Eye (tissue), 1 donor: ENCODE measurements around the gene GRM5.
A peak's percentile ranks its signal among the peaks of the same experiment; 100 is the strongest.

ENCODE experiments used
- DNase-seq: peaks from one replicate; pipeline ENCODE4 v3.0.0-alpha.2; 2015

GRM5 gene

GRCh38 chr11:88695689-88696414 is 369.9 kb downstream of the GRM5 start:
- DNase-seq = no peak

- DNase-seq = no peak
These were observed 373.3 kb downstream of the GRM5 start for GRCh38 chr11:88692306-88693086.

- no peak for DNase-seq
These were observed 376.1 kb downstream of the GRM5 start for GRCh38 chr11:88689548-88690240.

GRCh38 chr11:88683024-88683423 is 382.8 kb downstream of the GRM5 start:
- peak; percentile 36 for DNase-seq

GRCh38 chr11:88680806-88681205 is 385.0 kb downstream of the GRM5 start:
- DNase-seq = no peak

- no peak for DNase-seq
These were observed 399.4 kb downstream of the GRM5 start for GRCh38 chr11:88666364-88666763.

- no peak for DNase-seq
These were observed 408.6 kb downstream of the GRM5 start for GRCh38 chr11:88657076-88657738.

GRCh38 chr11:88656283-88656682 is 409.5 kb downstream of the GRM5 start:
- no peak for DNase-seq

- no peak for DNase-seq
These were observed 410.1 kb downstream of the GRM5 start for GRCh38 chr11:88655656-88656055.

- no peak for DNase-seq
These were observed 410.6 kb downstream of the GRM5 start for GRCh38 chr11:88655196-88655595.

- DNase-seq = no peak
These were observed 414.2 kb downstream of the GRM5 start for GRCh38 chr11:88651556-88651955.

GRCh38 chr11:88644724-88645123 is 421.1 kb downstream of the GRM5 start:
- no peak for DNase-seq

- DNase-seq = no peak
These were observed 433.6 kb downstream of the GRM5 start for GRCh38 chr11:88632163-88632562.

GRCh38 chr11:88631497-88631896 is 434.3 kb downstream of the GRM5 start:
- no peak for DNase-seq

GRCh38 chr11:88629496-88629895 is 436.3 kb downstream of the GRM5 start:
- no peak for DNase-seq

- DNase-seq = no peak
These were observed 439.6 kb downstream of the GRM5 start for GRCh38 chr11:88626216-88626615.

- no peak for DNase-seq
These were observed 442.3 kb downstream of the GRM5 start for GRCh38 chr11:88623531-88623930.

GRCh38 chr11:88620568-88621130 is 445.1 kb downstream of the GRM5 start:
- no peak for DNase-seq

GRCh38 chr11:88619656-88620385 is 446.0 kb downstream of the GRM5 start:
- DNase-seq = no peak

GRCh38 chr11:88619071-88619425 is 446.7 kb downstream of the GRM5 start:
- no peak for DNase-seq

- no peak for DNase-seq
These were observed 447.3 kb downstream of the GRM5 start for GRCh38 chr11:88618327-88619070.
